Uterus (tissue), 2 donors: Measurements from ENCODE around the gene MAPK10.

Source experiments
- POLR2A ChIP-seq, 2 donors: fragments of 450-650 bp; IDR thresholded peaks; one replicate each; pipeline ENCODE4 v1.6.1; 2016; ENCODE audit warnings: antibody characterized with exemption in 2 of 2, mild to moderate bottlenecking in 1 of 2, moderate library complexity in 1 of 2
- TF ChIP-seq, protein P1 (sequence below), 4 experiments: fragments of 200-600 bp in 2 of 4; fragments of 450-650 bp in 2 of 4; sonication (generic) in 2 of 4; IDR thresholded peaks; one replicate each; pipeline ENCODE4 v1.5.1; 2016 to 2019; ENCODE audit warnings: antibody characterized with exemption in 4 of 4, mild to moderate bottlenecking in 2 of 4, moderate library complexity in 1 of 4

DNA sequence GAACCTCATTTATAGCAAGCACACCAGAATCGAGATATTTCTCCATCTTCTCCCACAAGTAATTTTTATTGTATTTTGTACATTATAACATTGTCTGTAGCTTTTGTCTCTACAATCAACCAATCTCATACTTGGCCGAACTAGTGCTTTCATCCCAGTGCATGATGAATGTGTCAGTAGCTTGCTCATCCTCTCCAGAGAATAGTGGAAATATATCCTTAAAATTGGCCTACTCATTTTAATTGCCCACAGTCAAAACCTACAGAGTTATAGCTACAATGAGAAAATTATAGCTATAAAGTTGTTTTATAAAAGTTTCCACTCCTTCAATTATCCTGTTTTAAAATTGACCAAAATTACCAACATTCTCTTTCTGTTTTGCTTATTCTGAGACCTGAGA lies 103.8 kb downstream of the MAPK10 start:
- TF ChIP-seq, protein P1, sequence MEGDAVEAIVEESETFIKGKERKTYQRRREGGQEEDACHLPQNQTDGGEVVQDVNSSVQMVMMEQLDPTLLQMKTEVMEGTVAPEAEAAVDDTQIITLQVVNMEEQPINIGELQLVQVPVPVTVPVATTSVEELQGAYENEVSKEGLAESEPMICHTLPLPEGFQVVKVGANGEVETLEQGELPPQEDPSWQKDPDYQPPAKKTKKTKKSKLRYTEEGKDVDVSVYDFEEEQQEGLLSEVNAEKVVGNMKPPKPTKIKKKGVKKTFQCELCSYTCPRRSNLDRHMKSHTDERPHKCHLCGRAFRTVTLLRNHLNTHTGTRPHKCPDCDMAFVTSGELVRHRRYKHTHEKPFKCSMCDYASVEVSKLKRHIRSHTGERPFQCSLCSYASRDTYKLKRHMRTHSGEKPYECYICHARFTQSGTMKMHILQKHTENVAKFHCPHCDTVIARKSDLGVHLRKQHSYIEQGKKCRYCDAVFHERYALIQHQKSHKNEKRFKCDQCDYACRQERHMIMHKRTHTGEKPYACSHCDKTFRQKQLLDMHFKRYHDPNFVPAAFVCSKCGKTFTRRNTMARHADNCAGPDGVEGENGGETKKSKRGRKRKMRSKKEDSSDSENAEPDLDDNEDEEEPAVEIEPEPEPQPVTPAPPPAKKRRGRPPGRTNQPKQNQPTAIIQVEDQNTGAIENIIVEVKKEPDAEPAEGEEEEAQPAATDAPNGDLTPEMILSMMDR (IDR thresholded peaks at IDR 0.05), result no peak
- no peak for TF ChIP-seq POLR2A (IDR thresholded peaks at IDR 0.05)
